ENCODE data around the gene HCN3. TPM values are rescaled to one million over a fixed set of nuclear protein-coding genes. Genes with fewer than 3 reads are reported as not detected.
A peak's percentile ranks its signal among the peaks of the same experiment; 100 is the strongest.
"Not testable (repeated sequence)": the region's sequence is repeated elsewhere in the genome, so short reads cannot be mapped to it uniquely, and the experiment has no call there.

The HCN3 gene
- 1 to 10 TPM; 5.4 to 8.5 (median 6.4) TPM for total RNA-seq

DNA sequence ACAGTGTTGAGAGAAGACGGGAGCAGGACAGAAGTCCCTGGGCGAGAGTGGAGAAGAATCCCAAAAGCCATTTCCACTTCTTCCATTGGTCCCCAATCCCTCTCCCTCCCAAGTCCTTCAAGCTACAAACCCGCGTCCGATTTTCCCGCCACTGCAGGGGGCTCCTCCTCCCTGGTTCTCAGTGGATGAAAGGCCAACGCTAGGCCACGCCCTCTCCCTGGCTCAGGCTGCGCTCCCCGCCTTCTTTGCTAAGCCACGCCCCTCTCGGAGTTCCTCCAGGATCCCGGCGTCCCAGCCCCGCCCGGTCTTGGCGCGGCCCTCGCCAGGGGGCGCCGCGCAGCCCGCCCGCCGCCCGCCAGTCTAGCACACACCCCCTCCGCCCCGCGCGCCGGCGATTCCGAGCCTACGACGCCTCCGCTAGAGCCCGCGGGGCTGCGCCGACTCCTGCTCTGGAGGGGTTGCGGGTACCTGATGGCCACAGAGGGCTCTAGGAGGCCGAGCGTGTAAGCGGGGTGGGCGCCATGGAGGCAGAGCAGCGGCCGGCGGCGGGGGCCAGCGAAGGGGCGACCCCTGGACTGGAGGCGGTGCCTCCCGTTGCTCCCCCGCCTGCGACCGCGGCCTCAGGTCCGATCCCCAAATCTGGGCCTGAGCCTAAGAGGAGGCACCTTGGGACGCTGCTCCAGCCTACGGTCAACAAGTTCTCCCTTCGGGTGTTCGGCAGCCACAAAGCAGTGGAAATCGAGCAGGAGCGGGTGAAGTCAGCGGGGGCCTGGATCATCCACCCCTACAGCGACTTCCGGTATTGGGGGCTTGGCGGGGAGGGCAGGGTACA, at the start of gene HCN3:
Gene HCN3 (plus strand): TSS at position 394 of the 832 bp plus-strand sequence. CDS start 128 bp downstream, at position 522.
- intact Hi-C loops (cut with DNase I; ENCODE audit: low total_unique reads), result loop anchor here (5.0 kb wide), 1 partner anchor 45 kb away; the partner anchor contains the start of gene RUSC1
- WGBS, 2 donors, result 1 to 2% methylated on average over 44 to 50 of the region's 68 CpGs
- DNase-seq (ENCODE audit: low spot score in 2 of 2), result peak; percentile 97 to 100
- peak within 1 kb of the TSS; percentile 57 for H3K4me3 ChIP-seq (ENCODE audit: low read depth, poor library complexity, severe bottlenecking)
- no peak for TF ChIP-seq POLR2A (IDR thresholded peaks at IDR 0.05)
- TF ChIP-seq CTCF (IDR thresholded peaks at IDR 0.05), result no peak

GRCh38 chr1:155228096-155228427, 49.2 kb upstream of the HCN3 start:
- no peak overlapping the region for H3K4me3 ChIP-seq (ENCODE audit: low read depth, poor library complexity, severe bottlenecking)
- intact Hi-C loops (cut with DNase I; ENCODE audit: low total_unique reads), result no loop called here
- 53 to 63% methylated on average over 9 of the region's 9 CpGs for WGBS, 2 donors
- TF ChIP-seq POLR2A (IDR thresholded peaks at IDR 0.05) (no peak), CTCF (IDR thresholded peaks at IDR 0.05) (no peak)
- DNase-seq (ENCODE audit: low spot score in 2 of 2), result no peak

DNA sequence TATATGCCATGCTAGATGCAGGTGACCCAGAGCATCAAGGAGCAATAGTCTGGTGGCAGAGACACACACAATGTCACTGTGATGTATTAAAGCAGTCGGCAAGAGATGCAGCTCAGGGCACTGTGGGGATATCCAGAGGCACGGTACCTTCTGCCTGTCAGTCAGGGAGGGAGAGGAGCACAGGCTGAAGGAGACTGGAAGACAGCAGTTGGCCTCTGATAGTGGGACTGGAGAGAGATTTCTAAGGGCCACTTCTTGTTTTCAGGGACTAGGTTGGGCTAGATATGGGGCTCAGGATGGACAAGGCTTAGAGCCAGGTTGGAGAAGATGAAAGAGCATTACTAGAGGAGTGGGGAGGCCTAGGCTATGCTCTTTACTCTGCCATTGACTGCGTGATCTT, 46.0 kb upstream of the HCN3 start:
- H3K4me3 ChIP-seq (ENCODE audit: low read depth, poor library complexity, severe bottlenecking); intact Hi-C loops (cut with DNase I; ENCODE audit: low total_unique reads); DNase-seq (ENCODE audit: low spot score in 2 of 2): not testable (repeated sequence)
- WGBS, 2 donors, result 61% methylated on average over 3 of the region's 3 CpGs

- WGBS, 2 donors, result 57 to 58% methylated on average over 11 to 13 of the region's 13 CpGs
- H3K4me3 ChIP-seq (ENCODE audit: low read depth, poor library complexity, severe bottlenecking); DNase-seq (ENCODE audit: low spot score in 2 of 2); intact Hi-C loops (cut with DNase I; ENCODE audit: low total_unique reads): not testable (repeated sequence)
Observed at GRCh38 chr1:155232001-155232978, 45.0 kb upstream of the HCN3 start.

- WGBS, 2 donors, result 79 to 97% methylated on average over 1 to 2 of the region's 5 CpGs
- intact Hi-C loops (cut with DNase I; ENCODE audit: low total_unique reads); H3K4me3 ChIP-seq (ENCODE audit: low read depth, poor library complexity, severe bottlenecking); DNase-seq (ENCODE audit: low spot score in 2 of 2): not testable (repeated sequence)
Observed at GRCh38 chr1:155233502-155233901, 43.8 kb upstream of the HCN3 start.

DNA sequence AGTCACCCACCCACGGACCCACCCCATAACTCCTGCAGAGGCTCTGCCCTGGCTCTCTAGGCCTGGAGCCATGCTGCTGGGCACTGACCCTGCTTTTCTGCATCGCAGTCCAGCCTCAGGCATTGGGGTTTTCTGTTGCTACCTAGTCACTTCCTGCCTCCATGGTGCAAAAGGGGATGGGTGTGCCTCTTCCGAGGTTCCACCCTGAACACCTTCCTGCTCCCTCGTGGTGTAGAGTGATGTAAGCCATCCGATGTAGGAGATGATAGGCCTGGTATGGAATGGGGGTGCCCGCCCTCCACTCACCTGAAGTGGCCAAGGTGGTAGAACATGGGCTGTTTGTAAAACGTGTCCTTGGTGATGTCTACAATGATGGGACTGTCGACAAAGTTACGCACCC, 41.9 kb upstream of the HCN3 start:
- intact Hi-C loops (cut with DNase I; ENCODE audit: low total_unique reads); H3K4me3 ChIP-seq (ENCODE audit: low read depth, poor library complexity, severe bottlenecking); DNase-seq (ENCODE audit: low spot score in 2 of 2): not testable (repeated sequence)
- 100% methylated on average over 3 to 4 of the region's 9 CpGs for WGBS, 2 donors

DNA sequence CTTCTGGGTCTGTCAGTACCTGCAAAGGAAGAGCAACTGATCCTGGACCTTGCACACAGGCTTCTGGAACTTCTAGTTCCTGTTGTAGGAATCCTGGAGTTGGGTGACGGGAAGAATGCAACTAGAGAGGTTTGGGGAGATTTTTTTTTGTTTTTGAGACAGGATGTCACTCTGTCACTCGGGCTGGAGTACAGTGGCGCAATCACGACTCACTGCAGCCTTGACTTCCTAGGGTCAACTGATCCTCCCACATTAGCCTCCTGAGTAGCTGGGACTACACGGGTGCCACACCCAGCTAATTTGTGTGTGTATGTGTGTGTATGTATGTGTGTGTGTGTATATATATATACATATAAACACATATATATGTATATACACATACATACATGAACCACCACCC, 40.8 kb upstream of the HCN3 start:
- 79% methylated on average over 5 of the region's 5 CpGs for WGBS, 2 donors
- no peak for TF ChIP-seq POLR2A (IDR thresholded peaks at IDR 0.05)
- TF ChIP-seq CTCF (IDR thresholded peaks at IDR 0.05), result no peak
- no peak for DNase-seq (ENCODE audit: low spot score in 2 of 2)
- intact Hi-C loops (cut with DNase I; ENCODE audit: low total_unique reads), result no loop called here
- H3K4me3 ChIP-seq (ENCODE audit: low read depth, poor library complexity, severe bottlenecking), result no peak overlapping the region

Data from lower leg skin (tissue), 4 donors.